HCT116 (cell line): ENCODE results near the gene C10orf105. TPM values are rescaled to one million over a fixed set of nuclear protein-coding genes. Genes with fewer than 3 reads are reported as not detected.

ENCODE experiments used
- ATAC-seq: fragments of 200-7000 bp; cut with Tn5 transposase; 2 replicates; pipeline ENCODE4 v1.9.1; 2020; ENCODE audit warnings: mild to moderate bottlenecking, moderate library complexity
- BruUV-seq: library from RNA; stranded (reverse); fragments of 400-500 nt; replicated peaks from 2 replicates; lab custom pipeline; 2021; lab: Mats Ljungman, UMichigan
- CTCF ChIA-PET: fragments of 300-600 bp; sonication (Branson Sonifier 250); formaldehyde crosslinking; loops from one replicate; lab custom pipeline; 2021; ENCODE audit warnings: antibody characterized with exemption; lab: Charles Lee
- POLR2A ChIA-PET: fragments of 300-600, 350-600 bp; sonication (Branson Sonifier 250); formaldehyde crosslinking; loops from one replicate; lab custom pipeline; 2021; ENCODE audit warnings: antibody characterized with exemption; lab: Charles Lee
- RAD21 ChIA-PET, 2 experiments: fragments of 300-600 bp; sonication (Branson Sonifier 250); formaldehyde crosslinking; loops; one replicate each; lab custom pipeline; 2023; ENCODE audit warnings: low total read pairs in 2 of 2; ENCODE audit not compliant: uncharacterized antibody in 2 of 2, unreplicated experiment in 2 of 2, low non-redundant PET in 1 of 2; lab: Charles Lee
- DNase-seq: peaks from one replicate; pipeline ENCODE4 v3.0.0-alpha.2; 2010; ENCODE audit warnings: low read depth, low spot score
- H2AFZ ChIP-seq: fragments of 200-600 bp; shearing (Covaris generic), sonication (generic); 2 replicates; pipeline ENCODE4 v1.6.1; 2017; ENCODE audit warnings: low read depth, mixed run types, mixed read lengths, antibody characterized with exemption, low read length; ENCODE audit not compliant: poor library complexity, severe bottlenecking
- H3K27ac ChIP-seq: 2 replicates; pipeline ENCODE4 v1.5.1; 2012; ENCODE audit warnings: low read depth, low read length
- H3K27me3 ChIP-seq: fragments of 200-600 bp; sonication (generic); 2 replicates; pipeline ENCODE4 v1.6.1; 2016; ENCODE audit warnings: mixed run types, low read length, mixed read lengths; ENCODE audit not compliant: insufficient read depth
- H3K36me3 ChIP-seq, 2 experiments: fragments of 200-500 bp in 1 of 2; fragments of 200-600 bp in 1 of 2; sonication (Bioruptor generic) in 1 of 2; sonication (generic) in 1 of 2; 2 replicates each; pipeline versions ENCODE4 v1.5.1 to v1.6.1; 2014 to 2016; ENCODE audit warnings: low read length in 2 of 2, inconsistent platforms in 1 of 2, mixed read lengths in 1 of 2, mixed run types in 1 of 2; ENCODE audit not compliant: insufficient read depth in 2 of 2, control insufficient read depth in 1 of 2
- H3K4me1 ChIP-seq, 2 experiments: fragments of 200-600 bp in 1 of 2; sonication (generic) in 1 of 2; 2 replicates each; pipeline versions ENCODE4 v1.5.1 to v1.6.1; 2012 to 2017; ENCODE audit warnings: low read length in 2 of 2, inconsistent platforms in 1 of 2, mild to moderate bottlenecking in 1 of 2, mixed read lengths in 1 of 2, mixed run types in 1 of 2, moderate library complexity in 1 of 2; ENCODE audit not compliant: insufficient read depth in 2 of 2, control insufficient read depth in 1 of 2
- H3K4me2 ChIP-seq: fragments of 200-600 bp; sonication (generic); 2 replicates; pipeline ENCODE4 v1.6.1; 2017; ENCODE audit warnings: mixed run types, low read length, mixed read lengths
- H3K4me3 ChIP-seq, 2 experiments: fragments of 200-600 bp in 1 of 2; sonication (generic) in 1 of 2; replicated peaks in 1 of 2; 2 replicates each; pipeline ENCODE4 v1.5.1; 2011 to 2016; ENCODE audit warnings: low read length in 2 of 2, control low read depth in 1 of 2, low read depth in 1 of 2, mild to moderate bottlenecking in 1 of 2, mixed read lengths in 1 of 2, mixed run types in 1 of 2
- H3K79me2 ChIP-seq: fragments of 200-600 bp; sonication (generic); 2 replicates; pipeline ENCODE4 v1.6.1; 2017; ENCODE audit warnings: mild to moderate bottlenecking, mixed run types, low read length, moderate library complexity, mixed read lengths; ENCODE audit not compliant: insufficient read depth
- H3K9ac ChIP-seq: fragments of 200-600 bp; sonication (generic); 2 replicates; pipeline ENCODE4 v1.6.1; 2016; ENCODE audit warnings: low read length, mixed read lengths
- H3K9me2 ChIP-seq: fragments of 200-600 bp; sonication (generic), shearing (Covaris generic); 2 replicates; pipeline ENCODE4 v1.6.1; 2017; ENCODE audit warnings: mixed run types, mild to moderate bottlenecking, moderate library complexity; ENCODE audit not compliant: insufficient read depth
- H3K9me3 ChIP-seq, 2 experiments: fragments of 200-500 bp in 1 of 2; fragments of 200-600 bp in 1 of 2; sonication (Bioruptor generic) in 1 of 2; sonication (generic) in 1 of 2; 2 replicates each; pipeline ENCODE4 v1.6.1; 2014 to 2017; ENCODE audit warnings: low read length in 2 of 2, mixed read lengths in 2 of 2, inconsistent platforms in 1 of 2, low read depth in 1 of 2, mild to moderate bottlenecking in 1 of 2, mixed run types in 1 of 2, moderate library complexity in 1 of 2; ENCODE audit not compliant: control insufficient read depth in 1 of 2, insufficient read depth in 1 of 2
- H4K20me1 ChIP-seq: fragments of 200-600 bp; sonication (generic), shearing (Covaris generic); 2 replicates; pipeline ENCODE4 v1.6.1; 2017; ENCODE audit warnings: mixed run types, mild to moderate bottlenecking, moderate library complexity; ENCODE audit not compliant: insufficient read depth
- CTCF ChIP-seq, 3 experiments: fragments of 200-600 bp in 1 of 3; sonication (generic) in 1 of 3; IDR thresholded peaks in 2 of 3; conservative IDR thresholded peaks in 1 of 3; 2 replicates each; pipeline ENCODE4 v1.5.1; 2012 to 2017; ENCODE audit warnings: low read depth in 2 of 3, low read length in 2 of 3, antibody characterized with exemption in 1 of 3, borderline replicate concordance in 1 of 3, control low read depth in 1 of 3, mild to moderate bottlenecking in 1 of 3, mixed read lengths in 1 of 3, mixed run types in 1 of 3, moderate library complexity in 1 of 3; ENCODE audit not compliant: insufficient read depth in 1 of 3
- EGR1 ChIP-seq: IDR thresholded peaks from 2 replicates; pipeline ENCODE4 v1.6.1; 2012; ENCODE audit warnings: low read depth
- ELF1 ChIP-seq: IDR thresholded peaks from 2 replicates; pipeline ENCODE4 v1.6.1; 2012; ENCODE audit warnings: low read depth, borderline replicate concordance
- EZH2 ChIP-seq: fragments of 200-600 bp; sonication (generic); IDR thresholded peaks from 2 replicates; pipeline ENCODE4 v1.6.1; 2017; ENCODE audit warnings: antibody characterized with exemption, mixed run types
- EZH2phosphoT487 ChIP-seq: fragments of 200-600 bp; IDR thresholded peaks from 2 replicates; pipeline ENCODE4 v1.6.1; 2018; ENCODE audit warnings: antibody characterized with exemption, borderline replicate concordance
- FOSL1 ChIP-seq: IDR thresholded peaks from 2 replicates; pipeline ENCODE4 v1.6.1; 2012; ENCODE audit warnings: low read depth
- JUND ChIP-seq: IDR thresholded peaks from 2 replicates; pipeline ENCODE4 v1.6.1; 2012
- POLR2A ChIP-seq: IDR thresholded peaks from 2 replicates; pipeline ENCODE4 v1.7.0; 2011; ENCODE audit warnings: borderline replicate concordance; ENCODE audit not compliant: insufficient read depth, insufficient read length; ENCODE audit errors: extremely low read depth
- POLR2AphosphoS5 ChIP-seq: IDR thresholded peaks from 2 replicates; pipeline ENCODE4 v1.6.1; 2011; ENCODE audit warnings: mild to moderate bottlenecking, low read depth, low read length, moderate library complexity
- REST ChIP-seq: IDR thresholded peaks from 2 replicates; pipeline ENCODE4 v1.6.1; 2012; ENCODE audit warnings: low read depth
- SIN3A ChIP-seq: IDR thresholded peaks from 2 replicates; pipeline ENCODE4 v1.6.1; 2012; ENCODE audit warnings: low read depth
- SP1 ChIP-seq: IDR thresholded peaks from 2 replicates; pipeline ENCODE4 v1.6.1; 2012; ENCODE audit warnings: low read depth
- SRF ChIP-seq: IDR thresholded peaks from 2 replicates; pipeline ENCODE4 v1.6.1; 2012; ENCODE audit warnings: low read depth
- TCF7L2 ChIP-seq: IDR thresholded peaks from 2 replicates; pipeline ENCODE4 v1.7.0; 2011; ENCODE audit warnings: borderline replicate concordance, inconsistent platforms; ENCODE audit not compliant: insufficient read depth, insufficient read length; ENCODE audit errors: extremely low read depth
- YY1 ChIP-seq: IDR thresholded peaks from 2 replicates; pipeline ENCODE4 v1.6.1; 2011; ENCODE audit warnings: low read length, low read depth, moderate library complexity, mild to moderate bottlenecking; ENCODE audit not compliant: insufficient replicate concordance; ENCODE audit errors: extremely low read depth
- ZFX ChIP-seq: fragments of 450-650 bp; IDR thresholded peaks from 2 replicates; pipeline ENCODE4 v1.6.1; 2017
- intact Hi-C: fragments of 100-400 bp; cut with micrococcal nuclease; formaldehyde crosslinking; loops from 2 replicates; pipeline ENCODE4 v1.10.0; 2022
- total RNA-seq: library from RNA; stranded (reverse); gene quantifications from one replicate; pipeline ENCODE4 v1.2.1, GENCODE V29; 2021; ENCODE audit not compliant: unreplicated experiment

C10orf105 gene
- total RNA-seq, 1 experiment from 2014 or later: not detected

GRCh38 chr10:71739358-71739900 lies 19.9 kb upstream of the C10orf105 start:
- intact Hi-C loops: no loop called here
- Histone ChIP-seq H3K27ac (no peak overlapping the region), H2AFZ (no peak overlapping the region), H4K20me1 (no peaks in the 10 kb centered on the region), H3K4me1 (peaks cover 12 to 33% of the 10 kb centered on the region in 2 experiments; a peak in 3 of 4 replicates), H3K27me3 (no peaks in the 10 kb centered on the region), H3K4me3 (no peak overlapping the region), H3K9me3 (no peaks in the 10 kb centered on the region), H3K9ac (no peak overlapping the region), H3K4me2 (no peak overlapping the region), H3K79me2 (no peaks in the 10 kb centered on the region), H3K9me2 (no peaks in the 10 kb centered on the region), H3K36me3 (no peaks in the 10 kb centered on the region)
- RAD21 ChIA-PET: no interaction called here
- CTCF ChIA-PET: no interaction called here
- no peak for TF ChIP-seq JUND
- TF ChIP-seq YY1: no peak
- TF ChIP-seq POLR2A: no peak
- TF ChIP-seq SIN3A: no peak
- TF ChIP-seq POLR2AphosphoS5: no peak
- no peak for TF ChIP-seq EZH2phosphoT487
- TF ChIP-seq SP1: no peak
- no peak for TF ChIP-seq CTCF (IDR thresholded peaks at IDR 0.05 in 2 of 3, conservative IDR thresholded peaks at IDR 0.05 in 1 of 3; ENCODE audit: borderline replicate concordance in 1 of 3, insufficient read depth in 1 of 3, low read depth in 2 of 3, low read length in 2 of 3)
- no peak for TF ChIP-seq FOSL1
- TF ChIP-seq ZFX: no peak
- TF ChIP-seq TCF7L2: no peak
- no peak for TF ChIP-seq EGR1
- no peak for TF ChIP-seq ELF1
- TF ChIP-seq REST: no peak
- no peak for TF ChIP-seq SRF
- no peak for TF ChIP-seq EZH2
- no TSS peak for BruUV-seq
- POLR2A ChIA-PET: no interaction called here
- DNase-seq: no peak
- no peak for ATAC-seq
